DMS53 (cell line): ENCODE results near the gene MYOT.
"Not testable (repeated sequence)": the region's sequence is repeated elsewhere in the genome, so short reads cannot be mapped to it uniquely, and the experiment has no call there.

ENCODE experiments used
- DNase-seq: peaks from one replicate; lab custom pipeline; 2025; lab: John Stamatoyannopoulos, UW

The MYOT gene

GRCh38 chr5:137867664-137868063 is at the start of gene MYOT:
TSS of gene MYOT (plus strand) at chr5:137867860. CDS start at chr5:137870652, 2,792 bp downstream.
- DNase-seq = peak; percentile 13

GRCh38 chr5:137819766-137820165 is 47.9 kb upstream of the MYOT start:
- DNase-seq = no peak

- peak; percentile 81 for DNase-seq
Measured at GRCh38 chr5:137822158-137822764, 45.4 kb upstream of the MYOT start.

- no peak for DNase-seq
Measured at GRCh38 chr5:137822984-137823383, 44.7 kb upstream of the MYOT start.

GRCh38 chr5:137825165-137825564 is 42.5 kb upstream of the MYOT start:
- DNase-seq = peak; percentile 68

GRCh38 chr5:137826067-137826466 is 41.6 kb upstream of the MYOT start:
- no peak for DNase-seq

GRCh38 chr5:137828180-137828579 is 39.5 kb upstream of the MYOT start:
- no peak for DNase-seq

- DNase-seq = no peak
Measured at GRCh38 chr5:137828664-137829063, 39.0 kb upstream of the MYOT start.

DNA sequence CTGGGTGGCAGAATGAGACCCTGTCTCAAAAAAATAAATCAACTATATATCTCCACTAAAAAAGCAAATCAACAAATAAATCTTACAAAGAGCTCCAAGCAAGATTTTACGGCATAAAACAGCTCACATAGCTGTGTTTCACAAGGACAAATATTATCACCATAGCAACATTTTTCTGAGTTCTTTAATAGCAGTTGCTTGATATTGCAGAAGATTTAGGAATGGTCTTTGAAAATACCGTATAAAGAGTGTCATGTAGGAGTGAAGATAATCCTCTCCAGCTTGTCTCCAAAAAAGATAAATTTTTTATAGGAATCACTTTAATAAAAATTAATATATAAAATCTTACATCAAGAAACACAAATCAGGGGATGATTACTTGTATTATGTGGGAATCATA is 36.6 kb upstream of the MYOT start:
- no peak for DNase-seq

DNA sequence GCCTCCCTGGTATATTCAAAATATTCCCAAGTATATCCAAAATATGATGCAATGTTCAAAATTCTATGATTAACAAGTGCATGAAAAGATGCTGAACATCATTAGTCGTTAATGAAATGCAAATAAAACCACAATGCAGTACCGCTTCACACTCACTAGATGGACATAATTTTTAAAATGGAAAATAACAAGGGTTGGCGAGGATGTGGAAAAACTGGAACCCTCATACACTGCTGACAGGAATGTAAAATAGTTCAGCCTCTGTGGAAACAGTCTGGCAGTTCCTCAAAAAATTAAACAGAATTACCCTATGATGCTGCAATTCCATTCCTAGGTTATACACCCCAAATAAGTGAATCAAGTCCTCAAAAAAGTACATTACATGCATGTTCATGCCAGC is 36.1 kb upstream of the MYOT start:
- DNase-seq = no peak

- DNase-seq = no peak
Measured at GRCh38 chr5:137832416-137832815, 35.2 kb upstream of the MYOT start.

DNA sequence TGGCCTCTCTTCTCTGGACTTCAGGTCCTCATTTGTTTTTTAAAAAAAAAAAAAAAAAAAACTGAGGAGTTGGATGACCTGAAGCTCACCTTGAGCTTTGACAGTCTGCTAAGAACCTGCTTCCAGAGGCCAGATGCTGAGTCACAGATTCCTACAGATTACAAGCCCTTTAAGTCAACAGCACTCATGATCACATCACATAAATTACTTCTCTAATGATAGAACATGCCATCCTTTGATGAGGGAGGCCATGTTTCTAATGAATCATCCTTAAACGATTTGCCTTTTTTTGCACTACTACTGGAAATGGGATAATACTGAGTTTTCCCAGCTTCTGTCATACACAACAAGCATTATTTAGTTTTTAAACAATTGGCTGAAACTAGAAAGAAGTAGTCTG is 34.2 kb upstream of the MYOT start:
- DNase-seq = peak; percentile 78

DNA sequence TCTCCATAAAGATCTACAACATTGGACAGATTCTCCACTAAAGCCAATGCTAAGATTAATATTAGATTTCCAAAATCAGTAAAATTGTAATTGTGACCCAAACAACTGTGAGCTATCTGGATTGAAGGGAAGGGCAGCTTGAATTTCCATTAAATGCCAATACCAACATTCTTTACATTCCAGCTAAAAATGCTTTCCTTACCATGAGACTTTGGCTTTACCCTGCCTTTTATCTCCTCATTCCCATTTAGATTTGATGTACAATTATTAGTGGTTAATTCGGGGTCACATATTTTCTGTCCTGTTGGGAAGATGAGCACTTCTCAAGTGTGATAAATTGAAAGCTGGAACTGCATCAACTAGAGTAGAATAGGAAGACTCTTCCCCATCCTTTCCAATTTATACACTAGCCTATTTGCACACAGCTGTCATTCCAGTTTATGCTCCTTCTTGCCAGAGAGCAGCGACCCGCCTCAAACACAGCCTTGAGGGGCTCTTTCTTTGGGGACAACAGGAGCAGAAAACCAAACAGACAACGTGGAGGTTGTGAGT is 33.1 kb upstream of the MYOT start:
- DNase-seq = no peak

DNA sequence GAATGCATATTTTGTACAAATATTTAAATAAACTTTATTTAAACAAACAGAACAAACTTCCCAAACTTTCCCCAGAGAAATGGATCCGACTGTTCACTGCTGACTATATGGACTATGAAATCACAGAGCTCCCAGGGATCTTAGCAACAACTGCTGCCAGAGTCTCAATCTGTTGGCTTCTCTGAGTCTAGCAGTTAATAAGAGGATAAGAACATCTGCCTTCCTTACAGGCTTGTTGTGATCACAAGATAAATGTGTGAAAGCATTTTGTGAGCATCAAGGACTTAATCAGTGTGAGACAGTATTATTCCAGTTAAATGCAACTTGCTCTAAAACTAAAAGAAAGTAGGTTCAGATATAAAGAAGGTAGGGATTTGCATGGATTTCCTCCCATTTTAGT is 31.4 kb upstream of the MYOT start:
- DNase-seq = no peak

DNA sequence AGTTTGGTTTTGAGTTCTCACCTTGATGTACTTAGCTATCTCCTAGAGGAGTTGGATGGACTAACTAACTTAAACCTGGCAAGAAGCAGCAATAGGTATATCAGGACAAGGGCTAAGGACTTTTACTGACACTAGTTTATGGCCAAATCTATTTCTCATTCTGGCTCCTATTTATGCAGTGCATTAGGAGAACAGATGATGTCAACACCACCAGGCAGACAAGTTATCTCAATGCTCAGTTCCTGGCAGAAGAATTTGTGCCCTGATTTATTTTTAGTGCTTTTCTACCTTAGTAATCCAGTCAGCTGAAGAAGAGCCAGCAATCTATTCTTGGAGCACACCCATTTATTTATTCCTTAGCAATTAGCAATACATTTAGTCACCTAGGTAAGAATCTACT is 30.7 kb upstream of the MYOT start:
- no peak for DNase-seq

- no peak for DNase-seq
Measured at GRCh38 chr5:137837491-137838394, 29.9 kb upstream of the MYOT start.

DNA sequence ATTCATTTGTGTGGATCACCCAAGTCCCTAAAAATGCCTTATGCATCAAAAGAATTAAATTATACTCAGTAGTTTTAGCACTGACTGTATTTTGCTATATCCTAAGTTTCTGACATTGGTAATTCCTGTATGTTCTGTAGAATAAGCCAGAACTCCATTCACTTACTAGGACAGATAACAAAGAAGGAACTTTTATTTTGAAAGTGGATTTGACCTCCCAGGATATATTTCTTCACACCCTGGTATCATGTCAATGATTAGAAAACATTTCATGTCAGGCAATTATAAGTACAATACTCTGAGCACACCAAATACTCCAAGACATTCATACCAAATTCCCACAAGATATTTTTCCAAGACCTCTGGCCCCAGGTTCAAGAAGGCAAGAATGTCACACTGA is 28.7 kb upstream of the MYOT start:
- DNase-seq = no peak

DNA sequence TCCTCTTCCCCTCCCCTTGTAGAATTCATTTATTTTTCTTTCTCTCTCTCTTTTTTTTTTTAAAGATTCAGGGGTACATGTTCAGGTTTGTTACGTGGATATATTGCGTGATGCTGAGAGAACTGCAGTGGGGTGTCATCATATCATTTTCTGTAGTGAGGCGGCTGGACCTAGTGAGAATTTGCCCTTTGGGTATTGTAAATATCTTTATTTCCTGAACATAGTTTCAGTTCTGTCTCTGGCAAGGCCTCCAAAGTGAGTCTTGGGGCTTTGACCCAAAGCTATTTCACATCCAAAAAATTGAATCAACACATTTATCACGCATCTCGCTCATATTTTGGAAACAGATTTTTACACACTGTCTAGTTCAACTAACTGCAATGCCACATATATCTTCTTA is 25.4 kb upstream of the MYOT start:
- DNase-seq = no peak

DNA sequence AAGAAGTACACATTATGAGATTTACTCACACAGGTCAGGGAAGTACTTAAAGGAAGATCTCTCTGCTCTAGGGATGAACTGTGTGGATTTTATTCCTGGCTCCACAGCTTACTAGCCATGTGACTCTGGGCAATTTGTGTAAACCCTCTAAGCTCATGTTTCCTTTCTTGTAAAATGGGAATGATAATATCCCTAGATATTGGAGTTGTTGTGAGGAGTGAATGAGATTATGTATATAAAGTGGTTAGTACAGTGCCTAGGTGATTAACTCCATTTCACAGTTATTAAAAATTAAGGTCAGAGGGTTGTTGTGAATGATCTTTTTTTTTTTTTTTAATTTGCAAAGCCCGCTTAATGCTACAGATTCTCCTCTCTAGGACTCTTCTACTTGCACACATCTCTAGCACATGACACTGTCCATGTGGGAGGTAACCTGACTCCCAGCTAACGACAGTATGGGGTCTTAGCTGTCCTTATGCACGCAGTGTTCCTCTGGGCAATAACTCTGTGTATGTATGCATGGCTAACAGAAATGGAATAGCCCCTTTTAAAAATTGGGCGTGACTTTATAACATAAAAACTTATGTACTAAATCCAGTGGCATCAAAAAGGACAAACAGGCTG is 23.9 kb upstream of the MYOT start:
- no peak for DNase-seq

- DNase-seq = no peak
Measured at GRCh38 chr5:137845472-137845871, 22.2 kb upstream of the MYOT start.

- no peak for DNase-seq
Measured at GRCh38 chr5:137847687-137848086, 20.0 kb upstream of the MYOT start.

GRCh38 chr5:137853165-137853564 is 14.5 kb upstream of the MYOT start:
- DNase-seq = not testable (repeated sequence)

GRCh38 chr5:137856201-137856600 is 11.5 kb upstream of the MYOT start:
- no peak for DNase-seq
